Osteoblast (primary cell): ENCODE data around the gene IMPG1. TPM values are rescaled to one million over a fixed set of nuclear protein-coding genes. Genes with fewer than 3 reads are reported as not detected.

Experiments
- DNase-seq: peaks from one replicate; pipeline ENCODE4 v3.0.0; 2011; ENCODE audit warnings: low spot score, mixed read lengths; ENCODE audit not compliant: insufficient read length; ENCODE audit errors: missing footprints
- H2AFZ ChIP-seq: 2 replicates; pipeline ENCODE4 v1.6.0; 2011; ENCODE audit warnings: mild to moderate bottlenecking, low read length
- H3K27ac ChIP-seq: 2 replicates; pipeline ENCODE4 v1.5.1; 2011; ENCODE audit warnings: mild to moderate bottlenecking, low read depth, low read length, moderate library complexity
- H3K27me3 ChIP-seq: 2 replicates; pipeline ENCODE4 v1.6.0; 2012; ENCODE audit warnings: mild to moderate bottlenecking, control low read depth, inconsistent platforms, low read length, moderate library complexity; ENCODE audit not compliant: insufficient read depth
- H3K36me3 ChIP-seq: 2 replicates; pipeline ENCODE4 v1.5.1; 2011; ENCODE audit warnings: mild to moderate bottlenecking, low read length, control low read depth, moderate library complexity; ENCODE audit not compliant: insufficient read depth
- H3K4me1 ChIP-seq: 2 replicates; pipeline ENCODE4 v1.5.1; 2011; ENCODE audit warnings: mild to moderate bottlenecking, low read length, control low read depth, moderate library complexity; ENCODE audit not compliant: insufficient read depth
- H3K4me2 ChIP-seq: 2 replicates; pipeline ENCODE4 v1.6.0; 2011; ENCODE audit warnings: mild to moderate bottlenecking, low read length; ENCODE audit not compliant: insufficient read depth
- H3K4me3 ChIP-seq: fragments of 200-600 bp; sonication (generic); 3 replicates; pipeline ENCODE4 v1.5.1; 2012; ENCODE audit warnings: mild to moderate bottlenecking, low read length, inconsistent platforms; ENCODE audit not compliant: insufficient read depth
- H3K79me2 ChIP-seq: 2 replicates; pipeline ENCODE4 v1.6.0; 2012; ENCODE audit warnings: mild to moderate bottlenecking, low read length, control low read depth, inconsistent platforms; ENCODE audit not compliant: insufficient read depth
- H3K9me3 ChIP-seq: 2 replicates; pipeline ENCODE4 v1.5.1; 2011; ENCODE audit warnings: low read depth, low read length, control low read depth
- H4K20me1 ChIP-seq: 2 replicates; pipeline ENCODE4 v1.6.0; 2012; ENCODE audit warnings: mild to moderate bottlenecking, low read length, control low read depth; ENCODE audit not compliant: insufficient read depth
- CTCF ChIP-seq: IDR thresholded peaks from 2 replicates; pipeline ENCODE4 v1.5.1; 2011; ENCODE audit warnings: mild to moderate bottlenecking, low read depth, low read length, moderate library complexity; ENCODE audit errors: extremely low read depth
- total RNA-seq: library from RNA; depleted of rRNA; stranded (reverse); fragments of >200 nt; gene quantifications from 2 replicates; pipeline ENCODE4 v1.2.3, GENCODE V29; 2012

The IMPG1 gene
- total RNA-seq, 1 donor, result not detected

GRCh38 chr6:75986935-75987334 lies 85.5 kb downstream of the IMPG1 start:
- H3K79me2 ChIP-seq, result no peaks in the 10 kb centered on the region
- no peak for TF ChIP-seq CTCF
- H2AFZ ChIP-seq, result no peak overlapping the region
- H4K20me1 ChIP-seq, result no peaks in the 10 kb centered on the region
- no peaks in the 10 kb centered on the region for H3K27me3 ChIP-seq
- H3K36me3 ChIP-seq, result no peaks in the 10 kb centered on the region
- H3K4me2 ChIP-seq, result no peak overlapping the region
- H3K4me1 ChIP-seq, result no peaks in the 10 kb centered on the region
- H3K9me3 ChIP-seq, result no peaks in the 10 kb centered on the region
- no peak overlapping the region for H3K27ac ChIP-seq
- H3K4me3 ChIP-seq, result no peak overlapping the region
- no peak for DNase-seq

- H3K4me3 ChIP-seq, result no peak overlapping the region
- H4K20me1 ChIP-seq, result no peaks in the 10 kb centered on the region
- H3K36me3 ChIP-seq, result no peaks in the 10 kb centered on the region
- no peaks in the 10 kb centered on the region for H3K27me3 ChIP-seq
- TF ChIP-seq CTCF, result no peak
- H3K9me3 ChIP-seq, result no peaks in the 10 kb centered on the region
- H3K79me2 ChIP-seq, result no peaks in the 10 kb centered on the region
- no peak overlapping the region for H3K4me2 ChIP-seq
- H3K4me1 ChIP-seq, result no peaks in the 10 kb centered on the region
- DNase-seq, result no peak
- H3K27ac ChIP-seq, result no peak overlapping the region
- H2AFZ ChIP-seq, result no peak overlapping the region
Observed at GRCh38 chr6:75975904-75976303, 96.6 kb downstream of the IMPG1 start.

- Histone ChIP-seq H3K4me3 (no peak overlapping the region), H3K4me2 (no peak overlapping the region), H3K79me2 (no peaks in the 10 kb centered on the region), H3K27me3 (no peaks in the 10 kb centered on the region), H3K9me3 (no peaks in the 10 kb centered on the region), H3K4me1 (no peaks in the 10 kb centered on the region), H3K27ac (no peak overlapping the region), H4K20me1 (no peaks in the 10 kb centered on the region), H3K36me3 (no peaks in the 10 kb centered on the region), H2AFZ (no peak overlapping the region)
- no peak for TF ChIP-seq CTCF
- no peak for DNase-seq
Observed at GRCh38 chr6:75970093-75970492, 102.4 kb downstream of the IMPG1 start.

- no peaks in the 10 kb centered on the region for H3K4me1 ChIP-seq
- H3K4me2 ChIP-seq, result no peak overlapping the region
- no peak for DNase-seq
- no peak for TF ChIP-seq CTCF
- H3K4me3 ChIP-seq, result no peak overlapping the region
- H3K79me2 ChIP-seq, result no peaks in the 10 kb centered on the region
- H3K27me3 ChIP-seq, result no peaks in the 10 kb centered on the region
- H3K36me3 ChIP-seq, result no peaks in the 10 kb centered on the region
- H3K9me3 ChIP-seq, result no peaks in the 10 kb centered on the region
- no peak overlapping the region for H3K27ac ChIP-seq
- H2AFZ ChIP-seq, result no peak overlapping the region
- no peaks in the 10 kb centered on the region for H4K20me1 ChIP-seq
Observed at GRCh38 chr6:75968143-75968542, 104.3 kb downstream of the IMPG1 start.
